HG03097 (cell line): Measurements from ENCODE around the gene EIPR1.

Source experiments
- ATAC-seq: cut with Tn5 transposase; IDR thresholded peaks from one replicate; pipeline ENCODE4 v1.9.1; 2021; ENCODE audit not compliant: unreplicated experiment, low FRiP score

Gene EIPR1

DNA sequence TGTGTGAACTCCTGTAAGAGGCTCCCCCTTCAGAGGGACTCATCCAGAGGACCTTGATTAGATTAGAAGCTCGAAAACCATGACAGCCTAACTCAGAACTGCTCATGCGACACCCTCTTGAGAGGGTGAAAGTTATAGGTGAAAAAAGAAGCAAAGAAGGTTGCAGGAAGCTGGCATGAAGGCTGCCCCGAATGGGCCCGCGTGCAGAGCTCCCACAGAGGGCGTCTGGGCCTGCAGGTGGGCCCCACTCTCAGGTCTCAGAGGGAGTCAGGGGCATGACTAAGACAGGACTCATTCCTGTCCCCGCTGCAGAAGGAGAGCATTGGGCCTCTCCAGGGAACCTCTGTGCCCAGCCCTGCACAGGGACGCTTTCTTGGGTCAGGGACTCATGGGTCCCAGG is 235.4 kb downstream of the EIPR1 start:
- ATAC-seq: no peak

DNA sequence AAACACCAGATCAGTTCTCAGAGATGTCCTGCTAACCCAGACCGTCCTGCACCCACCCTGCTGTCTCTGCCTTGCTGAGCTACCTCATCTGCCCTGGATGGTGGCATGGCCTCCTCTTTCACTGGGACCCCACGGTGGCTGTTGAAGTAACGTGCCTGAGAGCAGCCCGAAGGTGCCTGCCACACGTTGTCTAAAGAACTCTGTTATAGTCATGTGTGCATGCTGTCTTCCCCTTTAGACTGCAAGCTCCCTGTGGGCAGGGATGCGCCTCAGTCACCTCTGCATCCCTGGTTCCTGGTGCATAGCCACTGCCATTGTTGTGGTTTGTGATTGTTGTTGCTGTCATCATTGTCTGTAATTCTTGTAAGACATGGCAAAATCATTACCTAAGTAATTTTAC is 235.9 kb downstream of the EIPR1 start:
- no peak for ATAC-seq

DNA sequence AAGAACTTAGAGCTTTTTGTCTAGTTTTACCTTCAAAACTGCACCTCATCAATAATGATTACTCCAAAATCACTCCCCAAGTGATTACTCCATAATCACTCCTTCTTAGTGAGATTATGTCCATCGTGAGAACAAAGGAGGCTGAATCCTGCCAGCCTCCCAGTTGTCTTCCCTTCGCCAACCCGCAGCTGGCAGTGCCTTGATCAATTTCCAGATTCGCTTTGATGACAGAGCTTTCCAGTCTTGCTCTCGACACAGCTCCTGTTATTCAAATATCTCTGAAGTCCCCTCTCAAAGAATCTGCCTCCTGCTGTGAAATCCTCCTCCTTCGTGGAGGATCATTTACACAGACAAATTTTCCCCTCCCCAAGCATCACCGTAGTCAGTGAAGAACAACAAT is 237.7 kb downstream of the EIPR1 start:
- ATAC-seq: no peak
